Endothelial cell (in vitro differentiated cells): ENCODE data around the gene AQP6. TPM values are rescaled to one million over a fixed set of nuclear protein-coding genes. Genes with fewer than 3 reads are reported as not detected.

Experiments used
- DNase-seq: peaks from one replicate; pipeline ENCODE4 v3.0.0; 2021; ENCODE audit warnings: low spot score
- H3K27ac Mint-ChIP-seq: one replicate; pipeline ENCODE4 v1.8.0; 2021; ENCODE audit warnings: mixed read lengths, inconsistent platforms; ENCODE audit not compliant: unreplicated experiment
- H3K27me3 Mint-ChIP-seq: one replicate; pipeline ENCODE4 v1.8.0; 2021; ENCODE audit warnings: mild to moderate bottlenecking, moderate library complexity, mixed read lengths, inconsistent platforms; ENCODE audit not compliant: unreplicated experiment
- H3K36me3 Mint-ChIP-seq: one replicate; pipeline ENCODE4 v1.8.0; 2021; ENCODE audit warnings: mild to moderate bottlenecking, low read depth, mixed read lengths, inconsistent platforms; ENCODE audit not compliant: unreplicated experiment
- H3K4me1 Mint-ChIP-seq: one replicate; pipeline ENCODE4 v1.8.0; 2021; ENCODE audit warnings: mild to moderate bottlenecking, mixed read lengths, inconsistent platforms; ENCODE audit not compliant: unreplicated experiment
- H3K4me3 Mint-ChIP-seq: one replicate; pipeline ENCODE4 v1.8.0; 2021; ENCODE audit warnings: mild to moderate bottlenecking, mixed read lengths, inconsistent platforms; ENCODE audit not compliant: unreplicated experiment
- H3K9me3 Mint-ChIP-seq: one replicate; pipeline ENCODE4 v1.8.0; 2021; ENCODE audit warnings: mixed read lengths, inconsistent platforms; ENCODE audit not compliant: unreplicated experiment
- CTCF ChIP-seq: fragments of 200-600 bp; sonication (generic); IDR thresholded peaks from one replicate; pipeline ENCODE4 v1.5.0; 2021; ENCODE audit warnings: antibody characterized with exemption; ENCODE audit not compliant: unreplicated experiment
- total RNA-seq: library from RNA; stranded (reverse); fragmentation: NEBNext Ultra II Directional; extraction: Animal tissue kit (Norgen Biotek cat#: 25700); gene quantifications from one replicate; pipeline ENCODE4 v1.2.1, GENCODE V29; 2021; ENCODE audit not compliant: unreplicated experiment

The AQP6 gene
- total RNA-seq, 1 donor from 2014 or later = not detected

DNA sequence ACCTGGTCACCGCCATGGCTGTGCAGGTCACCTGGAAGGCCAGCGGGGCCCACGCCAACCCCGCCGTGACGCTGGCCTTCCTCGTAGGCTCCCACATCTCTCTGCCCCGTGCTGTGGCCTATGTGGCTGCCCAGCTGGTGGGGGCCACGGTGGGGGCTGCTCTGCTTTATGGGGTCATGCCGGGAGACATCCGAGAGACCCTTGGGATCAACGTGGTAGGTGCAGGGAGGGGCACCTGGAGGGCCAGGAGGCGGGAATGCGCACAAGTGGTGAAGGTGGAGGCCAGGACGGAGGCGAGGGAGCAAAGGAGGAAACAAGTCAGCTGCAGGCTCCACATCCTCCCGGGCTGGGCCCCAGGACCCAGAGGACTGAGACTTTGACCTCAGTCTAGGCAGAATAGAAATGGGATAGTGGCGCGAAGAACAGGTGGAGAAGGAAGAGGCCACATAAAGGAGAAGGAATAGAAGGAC lies 649 bp downstream of the AQP6 start:
- no peak overlapping the region for H3K4me3 Mint-ChIP-seq
- H3K27me3 Mint-ChIP-seq = peaks cover 3% of the 10 kb centered on the region
- H3K36me3 Mint-ChIP-seq = peaks cover 4% of the 10 kb centered on the region
- no peak for TF ChIP-seq CTCF
- DNase-seq = no peak
- H3K27ac Mint-ChIP-seq = no peak overlapping the region
- H3K9me3 Mint-ChIP-seq = no peaks in the 10 kb centered on the region
- peaks cover 5% of the 10 kb centered on the region for H3K4me1 Mint-ChIP-seq

- Mint-ChIP-seq H3K9me3 (no peaks in the 10 kb centered on the region), H3K36me3 (peaks cover 4% of the 10 kb centered on the region), H3K4me1 (peaks cover 13% of the 10 kb centered on the region), H3K4me3 (no peak overlapping the region), H3K27ac (no peak overlapping the region), H3K27me3 (peaks cover 3% of the 10 kb centered on the region)
- no peak for TF ChIP-seq CTCF
- peak; percentile 63 for DNase-seq
Measured at GRCh38 chr12:49974231-49974675, 1.5 kb downstream of the AQP6 start.

DNA sequence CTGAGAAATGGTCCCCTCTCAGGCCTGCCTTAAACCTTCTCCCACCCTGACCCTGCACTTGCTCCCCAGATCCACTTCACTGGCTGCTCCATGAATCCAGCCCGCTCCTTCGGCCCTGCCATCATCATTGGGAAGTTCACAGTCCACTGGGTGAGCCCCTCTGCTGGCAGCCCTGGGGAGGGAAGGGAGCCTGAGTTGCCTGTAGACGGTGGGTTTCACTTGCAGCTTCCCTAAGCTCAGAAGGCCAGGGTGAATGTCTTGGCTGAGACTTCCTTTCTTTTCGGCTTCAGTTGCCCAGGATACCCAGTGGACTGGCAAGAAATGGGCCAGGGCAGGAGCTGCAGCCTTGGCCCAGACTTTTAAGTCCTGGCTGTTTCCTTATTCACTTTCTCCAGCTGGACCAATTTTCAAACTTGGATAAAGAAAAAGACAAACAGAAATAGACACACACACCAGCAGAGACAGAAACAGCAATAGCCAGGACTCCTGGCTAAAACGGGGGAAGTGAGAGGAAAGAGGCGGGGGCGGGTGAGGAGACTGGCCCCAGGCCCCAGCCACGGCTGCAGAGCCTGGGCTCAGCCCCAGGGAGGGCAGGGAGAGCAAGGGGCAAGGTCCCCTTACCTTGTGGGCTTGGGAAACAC lies 2.0 kb downstream of the AQP6 start:
- no peak overlapping the region for H3K4me3 Mint-ChIP-seq
- H3K4me1 Mint-ChIP-seq = peaks cover 18% of the 10 kb centered on the region
- peaks cover 4% of the 10 kb centered on the region for H3K36me3 Mint-ChIP-seq
- no peak overlapping the region for H3K27ac Mint-ChIP-seq
- DNase-seq = no peak
- no peaks in the 10 kb centered on the region for H3K9me3 Mint-ChIP-seq
- no peak for TF ChIP-seq CTCF
- H3K27me3 Mint-ChIP-seq = peaks cover 3% of the 10 kb centered on the region

DNA sequence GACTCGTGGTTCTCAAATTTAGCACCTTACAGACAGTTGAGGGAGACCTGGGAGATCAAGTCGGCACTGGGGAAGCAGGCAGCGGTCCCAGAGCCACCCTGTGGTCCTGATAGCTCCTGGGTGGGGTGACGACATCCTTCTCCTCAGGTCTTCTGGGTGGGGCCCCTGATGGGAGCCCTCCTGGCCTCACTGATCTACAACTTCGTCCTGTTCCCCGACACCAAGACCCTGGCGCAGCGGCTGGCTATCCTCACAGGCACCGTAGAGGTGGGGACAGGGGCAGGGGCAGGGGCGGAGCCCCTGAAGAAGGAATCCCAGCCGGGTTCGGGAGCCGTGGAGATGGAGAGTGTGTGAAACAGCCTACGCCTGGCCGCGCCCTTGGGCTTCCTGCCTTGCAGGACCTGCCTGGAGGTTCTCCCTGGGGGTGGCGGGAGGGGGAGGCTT lies 2.6 kb downstream of the AQP6 start:
- peaks cover 4% of the 10 kb centered on the region for H3K36me3 Mint-ChIP-seq

More for the DNA sequence above, 2.6 kb downstream of the AQP6 start:
- DNase-seq = no peak
- TF ChIP-seq CTCF = no peak
- H3K4me1 Mint-ChIP-seq = peaks cover 22% of the 10 kb centered on the region
- H3K9me3 Mint-ChIP-seq = no peaks in the 10 kb centered on the region
- H3K27ac Mint-ChIP-seq = no peak overlapping the region
- peaks cover 3% of the 10 kb centered on the region for H3K27me3 Mint-ChIP-seq
- H3K4me3 Mint-ChIP-seq = no peak overlapping the region
